ENCODE measurements around the gene TRPM3.

DNA sequence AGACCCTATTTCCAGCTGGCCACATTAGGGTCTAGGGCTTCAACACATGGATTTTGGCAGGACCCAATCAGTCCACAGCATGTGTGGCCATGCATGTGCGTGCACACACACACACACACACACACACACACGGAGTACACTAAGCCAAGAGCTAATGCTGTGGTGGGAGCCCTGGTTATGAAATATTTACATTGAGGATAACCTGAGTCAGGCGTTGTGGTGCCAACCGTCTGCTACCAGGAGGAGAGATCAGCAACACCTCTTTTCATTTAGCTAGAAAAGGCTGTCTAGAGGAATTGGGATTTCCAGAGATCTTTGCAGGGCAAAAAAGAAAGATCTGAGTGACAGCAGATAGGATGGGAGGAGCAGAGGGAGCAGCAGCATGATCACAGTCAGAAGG lies 141.5 kb downstream of the TRPM3 start:
- TF ChIP-seq CBX5 (IDR thresholded peaks at IDR 0.05; ENCODE audit: low read depth, low read length) (no peak), RFX5 (IDR thresholded peaks at IDR 0.05; ENCODE audit: borderline replicate concordance, low read depth, low read length) (no peak), PHF8 (conservative IDR thresholded peaks at IDR 0.05; ENCODE audit: low read depth, low read length) (no peak), POLR2A (IDR thresholded peaks at IDR 0.05; ENCODE audit: control extremely low read depth in 1 of 2, low read depth in 2 of 2, low read length in 2 of 2) (no peak), EZH2 (IDR thresholded peaks at IDR 0.05; ENCODE audit: low read depth, low read length, severe bottlenecking) (no peak), CHD1 (IDR thresholded peaks at IDR 0.05; ENCODE audit: low read depth, low read length) (no peak), POLR2AphosphoS5 (IDR thresholded peaks at IDR 0.05; ENCODE audit: low read depth, low read length) (no peak), SP2 (IDR thresholded peaks at IDR 0.05; ENCODE audit: low read length) (no peak), BCL11A (IDR thresholded peaks at IDR 0.05; ENCODE audit: low read depth in 2 of 2, low read length in 2 of 2) (no peak), RAD21 (IDR thresholded peaks at IDR 0.05 in 1 of 2, conservative IDR thresholded peaks at IDR 0.05 in 1 of 2; ENCODE audit: low read depth in 2 of 2, low read length in 2 of 2) (no peak), ZNF274 (IDR thresholded peaks at IDR 0.05; ENCODE audit: borderline replicate concordance, extremely low read depth, low read length) (no peak), BRCA1 (IDR thresholded peaks at IDR 0.05; ENCODE audit: low read depth, low read length) (no peak)
- TF ChIP-seq, protein P1, sequence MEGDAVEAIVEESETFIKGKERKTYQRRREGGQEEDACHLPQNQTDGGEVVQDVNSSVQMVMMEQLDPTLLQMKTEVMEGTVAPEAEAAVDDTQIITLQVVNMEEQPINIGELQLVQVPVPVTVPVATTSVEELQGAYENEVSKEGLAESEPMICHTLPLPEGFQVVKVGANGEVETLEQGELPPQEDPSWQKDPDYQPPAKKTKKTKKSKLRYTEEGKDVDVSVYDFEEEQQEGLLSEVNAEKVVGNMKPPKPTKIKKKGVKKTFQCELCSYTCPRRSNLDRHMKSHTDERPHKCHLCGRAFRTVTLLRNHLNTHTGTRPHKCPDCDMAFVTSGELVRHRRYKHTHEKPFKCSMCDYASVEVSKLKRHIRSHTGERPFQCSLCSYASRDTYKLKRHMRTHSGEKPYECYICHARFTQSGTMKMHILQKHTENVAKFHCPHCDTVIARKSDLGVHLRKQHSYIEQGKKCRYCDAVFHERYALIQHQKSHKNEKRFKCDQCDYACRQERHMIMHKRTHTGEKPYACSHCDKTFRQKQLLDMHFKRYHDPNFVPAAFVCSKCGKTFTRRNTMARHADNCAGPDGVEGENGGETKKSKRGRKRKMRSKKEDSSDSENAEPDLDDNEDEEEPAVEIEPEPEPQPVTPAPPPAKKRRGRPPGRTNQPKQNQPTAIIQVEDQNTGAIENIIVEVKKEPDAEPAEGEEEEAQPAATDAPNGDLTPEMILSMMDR (IDR thresholded peaks at IDR 0.05; ENCODE audit: control extremely low read depth in 1 of 3, insufficient read depth in 1 of 3, low read depth in 1 of 3, low read length in 3 of 3): no peak
- TF ChIP-seq, protein P2, sequence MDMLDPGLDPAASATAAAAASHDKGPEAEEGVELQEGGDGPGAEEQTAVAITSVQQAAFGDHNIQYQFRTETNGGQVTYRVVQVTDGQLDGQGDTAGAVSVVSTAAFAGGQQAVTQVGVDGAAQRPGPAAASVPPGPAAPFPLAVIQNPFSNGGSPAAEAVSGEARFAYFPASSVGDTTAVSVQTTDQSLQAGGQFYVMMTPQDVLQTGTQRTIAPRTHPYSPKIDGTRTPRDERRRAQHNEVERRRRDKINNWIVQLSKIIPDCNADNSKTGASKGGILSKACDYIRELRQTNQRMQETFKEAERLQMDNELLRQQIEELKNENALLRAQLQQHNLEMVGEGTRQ (IDR thresholded peaks at IDR 0.05; ENCODE audit: low read length): no peak

All from H1 (cell line).